ENCODE data around the gene IQSEC1.
"Not testable (repeated sequence)": the region's sequence is repeated elsewhere in the genome, so short reads cannot be mapped to it uniquely, and the experiment has no call there.

IQSEC1 gene

GRCh38 chr3:12853847-12854246, 219.4 kb downstream of the IQSEC1 start:
- not testable (repeated sequence) for DNase-seq

GRCh38 chr3:12852201-12852600, 221.0 kb downstream of the IQSEC1 start:
- DNase-seq, result no peak

Measured in NCI-H1930 (cell line).